Activated CD4-positive, alpha-beta memory T cell treated with anti-CD3 and anti-CD28 coated beads, Interleukin-2, amount 10 ng/mL, durations not matched to agents 7 days and 5 days (primary cell): ENCODE measurements around the gene NCKIPSD. TPM values are rescaled to one million over a fixed set of nuclear protein-coding genes. Genes with fewer than 3 reads are reported as not detected.
A peak's percentile ranks its signal among the peaks of the same experiment; 100 is the strongest.

ENCODE experiments used
- CTCF ChIA-PET: fragments of 350-600 bp; sonication (Branson Sonifier 250); formaldehyde crosslinking; loops from one replicate; lab custom pipeline; 2021; ENCODE audit warnings: antibody characterized with exemption, inconsistent platforms; lab: Charles Lee
- POLR2A ChIA-PET: fragments of 350-600 bp; sonication (Branson Sonifier 250); formaldehyde crosslinking; loops from one replicate; lab custom pipeline; 2021; ENCODE audit warnings: antibody characterized with exemption; lab: Charles Lee
- DNase-seq: peaks from one replicate; pipeline ENCODE4 v3.0.0-alpha.2; 2020
- H3K27ac Mint-ChIP-seq: one replicate; pipeline ENCODE4 v1.8.0; 2021; ENCODE audit warnings: mild to moderate bottlenecking, mixed read lengths
- H3K27me3 Mint-ChIP-seq: one replicate; pipeline ENCODE4 v1.8.0; 2021; ENCODE audit warnings: mixed read lengths
- H3K36me3 Mint-ChIP-seq: one replicate; pipeline ENCODE4 v1.8.0; 2021; ENCODE audit warnings: low read depth, mixed read lengths
- H3K4me1 Mint-ChIP-seq: one replicate; pipeline ENCODE4 v1.8.0; 2021; ENCODE audit warnings: mixed read lengths
- H3K4me3 Mint-ChIP-seq: one replicate; pipeline ENCODE4 v1.8.0; 2021; ENCODE audit warnings: mild to moderate bottlenecking, mixed read lengths
- H3K9me3 Mint-ChIP-seq: one replicate; pipeline ENCODE4 v1.8.0; 2021; ENCODE audit warnings: mixed read lengths
- total RNA-seq, 2 experiments: library from RNA; stranded (reverse); gene quantifications; one replicate each; pipeline ENCODE4 v1.2.3, GENCODE V29; 2021

NCKIPSD gene
- total RNA-seq, 2 experiments from 2014 or later, result 33.4 to 37.2 TPM

DNA sequence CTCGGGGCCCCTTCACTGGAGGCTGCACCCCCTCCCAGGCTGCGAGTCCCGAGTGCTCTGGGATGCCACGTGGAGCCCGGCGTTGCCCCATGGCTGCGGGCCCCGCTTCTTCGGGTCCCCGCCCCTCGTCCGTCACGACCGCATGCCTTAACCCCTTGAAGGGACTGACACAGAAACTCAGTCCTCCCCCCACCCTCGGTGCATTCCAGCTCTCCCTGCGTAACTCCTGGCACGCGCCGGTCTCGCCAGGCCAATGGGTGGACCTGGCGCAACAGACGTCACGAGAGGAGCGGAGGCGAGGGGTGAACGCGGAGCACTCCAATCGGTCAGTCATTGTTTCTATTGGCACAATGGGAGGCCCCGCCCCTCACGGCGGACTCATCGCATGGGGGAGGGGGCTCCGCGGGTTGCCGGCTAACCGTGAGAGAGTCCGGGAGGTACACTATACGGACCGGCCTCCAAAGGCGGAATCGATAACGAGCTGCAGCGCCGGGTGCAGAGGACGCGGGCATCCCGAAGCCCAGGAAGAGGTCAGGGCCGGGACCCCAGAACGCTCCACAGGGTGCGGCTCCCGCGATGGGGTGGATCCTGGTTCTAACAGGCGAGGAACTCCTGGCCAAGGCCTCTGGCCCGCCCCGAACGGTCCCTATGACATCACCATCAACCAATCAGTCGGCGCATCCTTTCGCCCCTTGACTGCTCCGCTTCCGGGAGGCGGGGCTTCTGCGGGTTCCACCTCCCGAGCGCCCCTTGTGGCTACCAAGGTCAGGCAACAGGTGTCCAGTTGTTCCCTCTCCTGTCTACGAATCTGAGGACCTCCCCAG, 22.0 kb downstream of the NCKIPSD start:
- peak overlapping the region; percentile 78 for H3K27ac Mint-ChIP-seq
- H3K4me1 Mint-ChIP-seq, result peaks cover 23% of the 10 kb centered on the region
- H3K36me3 Mint-ChIP-seq, result peaks cover 8% of the 10 kb centered on the region
- no peaks in the 10 kb centered on the region for H3K9me3 Mint-ChIP-seq
- peaks cover 4% of the 10 kb centered on the region for H3K27me3 Mint-ChIP-seq
- CTCF ChIA-PET, result interaction anchor here (0.8 to 3.5 kb wide), 12 partner anchors 8 to 430 kb away, joined by 3 to 19 read pairs (median 4); partner anchors contain the start of genes IP6K2, NCKIPSD, QRICH1 and SLC26A6
- peak; percentile 97 for DNase-seq
- peak overlapping the region; percentile 81 for H3K4me3 Mint-ChIP-seq
- POLR2A ChIA-PET, result interaction anchor here (0.7 to 2.8 kb wide), 11 partner anchors 11 to 476 kb away, joined by 3 to 25 read pairs (median 3); partner anchors contain the start of genes CDC25A, PFKFB4, QRICH1 and SLC26A6

DNA sequence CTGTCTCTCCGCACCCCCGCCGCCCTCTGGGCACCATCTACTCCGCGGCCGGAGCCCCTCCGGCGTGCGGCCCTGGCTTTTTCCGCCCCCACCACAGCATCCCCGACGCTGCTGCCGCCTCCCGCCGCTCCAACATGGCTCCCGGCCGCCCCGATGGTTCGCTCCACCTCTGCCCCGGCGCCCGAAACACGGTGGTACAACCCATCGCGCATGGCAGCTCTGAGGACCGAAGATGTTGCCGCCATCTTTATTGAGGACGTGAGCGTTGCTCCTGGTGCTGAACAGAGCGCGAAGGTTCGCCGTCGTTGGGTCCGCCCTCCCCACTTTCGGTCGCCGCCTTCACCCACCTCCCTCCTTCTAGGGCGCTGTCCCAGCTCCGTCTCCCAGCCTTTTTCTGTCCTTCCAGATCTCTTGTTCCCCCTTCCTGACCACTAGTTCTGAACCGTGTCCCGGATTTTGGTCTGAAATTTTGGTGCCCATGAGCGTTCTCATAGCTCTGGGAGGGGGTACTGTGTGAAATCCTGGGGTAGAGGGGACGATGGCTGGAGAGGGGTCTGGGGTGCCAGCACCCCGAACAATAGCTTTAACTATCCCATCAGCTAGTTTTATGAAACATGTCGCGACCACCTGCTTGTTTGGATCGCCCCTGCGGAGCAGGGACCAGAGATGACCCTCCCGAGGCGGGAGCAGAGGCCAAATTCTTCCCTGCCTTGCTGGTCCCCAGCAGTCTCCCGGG, 22.8 kb downstream of the NCKIPSD start, which contains the start of gene CELSR3:
TSS of gene CELSR3 (minus strand) at position 134 of the 736 bp plus-strand sequence. CDS start 252 bp downstream, outside the sequence.
- H3K9me3 Mint-ChIP-seq, result no peaks in the 10 kb centered on the region
- peak within 1 kb of the TSS; percentile 78 for H3K27ac Mint-ChIP-seq
- H3K4me3 Mint-ChIP-seq, result peak within 1 kb of the TSS; percentile 81
- CTCF ChIA-PET, result interaction anchor here (0.8 to 3.5 kb wide), 5 partner anchors 22 to 53 kb away, joined by 3 to 19 read pairs (median 4); partner anchors contain the start of genes NCKIPSD, SLC26A6 and UQCRC1
- H3K27me3 Mint-ChIP-seq, result peaks cover 4% of the 10 kb centered on the region
- DNase-seq, result peak; percentile 83
- POLR2A ChIA-PET, result interaction anchor here (0.7 to 2.8 kb wide), 13 partner anchors 12 to 475 kb away, joined by 3 to 25 read pairs (median 3); partner anchors contain the start of genes CDC25A, IP6K2, PFKFB4 and QRICH1
- peaks cover 23% of the 10 kb centered on the region for H3K4me1 Mint-ChIP-seq
- H3K36me3 Mint-ChIP-seq, result peaks cover 6% of the 10 kb centered on the region

- H3K9me3 Mint-ChIP-seq, result no peaks in the 10 kb centered on the region
- POLR2A ChIA-PET, result interaction anchor here (1.0 to 2.8 kb wide), 10 partner anchors 12 to 431 kb away, joined by 3 to 25 read pairs (median 4); partner anchors contain the start of genes IP6K2, QRICH1 and SLC26A6
- peaks cover 4% of the 10 kb centered on the region for H3K27me3 Mint-ChIP-seq
- peaks cover 29% of the 10 kb centered on the region for H3K4me1 Mint-ChIP-seq
- CTCF ChIA-PET, result interaction anchor here (0.9 to 3.5 kb wide), 5 partner anchors 24 to 394 kb away, joined by 3 to 19 read pairs (median 4); partner anchors contain the start of genes NCKIPSD, SLC26A6 and UQCRC1
- H3K4me3 Mint-ChIP-seq, result peak overlapping the region; percentile 43
- H3K27ac Mint-ChIP-seq, result no peak overlapping the region
- no peak for DNase-seq
- peaks cover 6% of the 10 kb centered on the region for H3K36me3 Mint-ChIP-seq
Measured at GRCh38 chr3:48662145-48662752, 23.5 kb downstream of the NCKIPSD start.

- no peaks in the 10 kb centered on the region for H3K9me3 Mint-ChIP-seq
- POLR2A ChIA-PET, result interaction anchor here (1.0 to 2.8 kb wide), 6 partner anchors 13 to 56 kb away, joined by 3 to 25 read pairs (median 4); partner anchors contain the start of genes IP6K2 and SLC26A6
- H3K27ac Mint-ChIP-seq, result peak overlapping the region; percentile 21
- CTCF ChIA-PET, result interaction anchor here (0.9 to 3.5 kb wide), 4 partner anchors 24 to 394 kb away, joined by 3 to 19 read pairs (median 8); partner anchors contain the start of genes NCKIPSD and SLC26A6
- peak overlapping the region; percentile 43 for H3K4me3 Mint-ChIP-seq
- DNase-seq, result peak; percentile 80
- peaks cover 35% of the 10 kb centered on the region for H3K4me1 Mint-ChIP-seq
- peaks cover 4% of the 10 kb centered on the region for H3K27me3 Mint-ChIP-seq
- peaks cover 6% of the 10 kb centered on the region for H3K36me3 Mint-ChIP-seq
Measured at GRCh38 chr3:48661501-48662144, 24.1 kb downstream of the NCKIPSD start.

DNA sequence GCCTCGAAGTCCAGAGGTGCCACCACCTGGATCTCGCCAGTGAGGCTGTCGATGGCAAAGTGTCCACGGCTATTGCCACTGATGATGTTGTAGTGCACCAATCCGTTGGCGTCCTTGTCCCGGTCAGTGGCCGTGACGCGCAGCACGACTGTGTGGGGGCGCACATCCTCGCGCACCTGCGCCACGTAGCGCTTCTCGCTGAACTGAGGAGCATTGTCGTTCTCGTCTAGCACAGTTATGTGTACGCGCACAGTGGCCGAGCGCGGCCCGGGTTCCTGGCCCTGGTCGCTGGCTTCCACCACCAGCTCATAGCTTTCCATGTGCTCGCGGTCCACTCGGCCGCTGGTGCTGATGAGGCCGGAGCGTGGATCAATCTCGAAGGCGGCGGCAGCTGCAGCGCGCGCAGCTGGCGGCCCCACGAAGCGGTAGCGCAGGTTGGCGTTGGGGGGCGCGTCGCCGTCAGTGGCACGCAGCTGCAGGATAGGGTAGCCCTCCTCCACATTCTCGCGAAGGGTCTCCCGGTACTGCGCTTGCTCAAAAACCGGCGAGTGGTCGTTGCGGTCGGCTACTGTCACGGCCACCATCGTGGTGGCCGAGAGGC, 24.8 kb downstream of the NCKIPSD start:
- CTCF ChIA-PET, result interaction anchor here (2.9 to 3.5 kb wide), 2 partner anchors 25 kb away, joined by 13 to 19 read pairs; partner anchors contain the start of genes NCKIPSD and SLC26A6
- Mint-ChIP-seq H3K4me1 (peaks cover 36% of the 10 kb centered on the region), H3K27me3 (peaks cover 4% of the 10 kb centered on the region), H3K27ac (no peak overlapping the region), H3K9me3 (no peaks in the 10 kb centered on the region), H3K36me3 (peaks cover 3% of the 10 kb centered on the region), H3K4me3 (no peak overlapping the region)
- no peak for DNase-seq
- POLR2A ChIA-PET, result interaction anchor here (1.3 to 2.8 kb wide), 2 partner anchors 26 to 56 kb away, joined by 4 to 25 read pairs; partner anchors contain the start of genes IP6K2 and SLC26A6

GRCh38 chr3:48656841-48657281, 28.9 kb downstream of the NCKIPSD start:
- Mint-ChIP-seq H3K36me3 (peaks cover 3% of the 10 kb centered on the region), H3K4me1 (peaks cover 31% of the 10 kb centered on the region), H3K27ac (peak overlapping the region; percentile 72), H3K4me3 (peak overlapping the region; percentile 68), H3K9me3 (no peaks in the 10 kb centered on the region), H3K27me3 (no peaks in the 10 kb centered on the region)
- peak; percentile 47 for DNase-seq
- ChIA-PET CTCF (interaction anchor here (0.8 to 2.3 kb wide), 4 partner anchors 12 to 256 kb away, joined by 3 to 12 read pairs (median 3); partner anchors contain the start of gene SLC26A6), POLR2A (interaction anchor here (1.1 to 2.6 kb wide), 4 partner anchors 17 to 184 kb away, joined by 5 to 11 read pairs (median 6); partner anchors contain the start of genes IP6K2 and SLC26A6)

- no peaks in the 10 kb centered on the region for H3K9me3 Mint-ChIP-seq
- peak overlapping the region; percentile 70 for H3K4me3 Mint-ChIP-seq
- ChIA-PET CTCF (interaction anchor here (0.6 to 2.3 kb wide), 5 partner anchors 8 to 58 kb away, joined by 3 to 12 read pairs (median 3); partner anchors contain the start of gene SLC26A6), POLR2A (interaction anchor here (1.1 to 2.6 kb wide), 4 partner anchors 18 to 184 kb away, joined by 5 to 11 read pairs (median 6); partner anchors contain the start of genes IP6K2 and SLC26A6)
- peaks cover 27% of the 10 kb centered on the region for H3K4me1 Mint-ChIP-seq
- DNase-seq, result peak; percentile 88
- peak overlapping the region; percentile 78 for H3K27ac Mint-ChIP-seq
- H3K27me3 Mint-ChIP-seq, result no peaks in the 10 kb centered on the region
- H3K36me3 Mint-ChIP-seq, result peaks cover 3% of the 10 kb centered on the region
Measured at GRCh38 chr3:48656061-48656840, 29.5 kb downstream of the NCKIPSD start.

DNA sequence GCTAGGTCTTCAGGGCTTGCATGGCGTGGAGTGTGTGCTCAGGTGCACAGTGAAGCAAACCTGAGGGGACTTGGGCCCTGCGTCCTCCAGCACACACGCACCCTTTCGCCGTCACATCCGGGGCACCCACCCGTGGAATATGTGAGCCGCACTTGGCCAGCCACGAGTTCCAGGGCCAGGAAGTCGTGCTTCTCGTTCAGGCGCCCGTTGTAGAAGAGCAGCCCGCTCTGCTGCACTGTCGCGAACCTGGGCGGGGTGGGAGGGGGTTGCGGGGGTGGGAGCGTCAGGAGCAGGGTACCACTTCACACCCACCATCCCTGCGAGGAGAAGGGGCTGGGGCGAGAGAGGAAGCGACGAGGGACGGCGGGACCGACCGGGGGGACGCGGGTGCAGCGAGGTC, 30.1 kb downstream of the NCKIPSD start:
- Mint-ChIP-seq H3K27ac (peak overlapping the region; percentile 78), H3K27me3 (no peaks in the 10 kb centered on the region), H3K9me3 (no peaks in the 10 kb centered on the region), H3K4me3 (peak overlapping the region; percentile 70), H3K36me3 (peaks cover 3% of the 10 kb centered on the region), H3K4me1 (peaks cover 27% of the 10 kb centered on the region)
- ChIA-PET POLR2A (interaction anchor here (1.1 to 2.6 kb wide), 3 partner anchors 16 to 183 kb away, joined by 5 to 11 read pairs (median 5); partner anchors contain the start of gene SLC26A6), CTCF (interaction anchor here (0.6 to 1.0 kb wide), 2 partner anchors 9 to 15 kb away, joined by 3 to 4 read pairs; no protein-coding TSS in a partner anchor)
- peak; percentile 70 for DNase-seq

GRCh38 chr3:48655063-48655462, 30.7 kb downstream of the NCKIPSD start:
- peak overlapping the region; percentile 71 for H3K27ac Mint-ChIP-seq
- ChIA-PET POLR2A (interaction anchor here (1.1 to 2.6 kb wide), 2 partner anchors 16 to 20 kb away, joined by 5 to 11 read pairs; partner anchors contain the start of gene SLC26A6), CTCF (interaction anchor here (1.0 kb wide), 1 partner anchor 9 kb away, joined by 3 read pairs; no protein-coding TSS in a partner anchor)
- no peak for DNase-seq
- H3K27me3 Mint-ChIP-seq, result no peaks in the 10 kb centered on the region
- peaks cover 27% of the 10 kb centered on the region for H3K4me1 Mint-ChIP-seq
- H3K4me3 Mint-ChIP-seq, result peak overlapping the region; percentile 70
- H3K36me3 Mint-ChIP-seq, result peaks cover 3% of the 10 kb centered on the region
- H3K9me3 Mint-ChIP-seq, result no peaks in the 10 kb centered on the region
